DOHH2 (cell line): Measurements from ENCODE around the gene ZNF236.

Experiments
- H3F3A ChIP-seq: fragments of 200-600 bp; sonication (generic), shearing (Covaris generic); 2 replicates; pipeline ENCODE4 v1.6.0; 2016; ENCODE audit warnings: antibody characterized with exemption, mild to moderate bottlenecking; ENCODE audit not compliant: control insufficient read depth, insufficient read depth
- H3K27ac ChIP-seq: fragments of 200-600 bp; sonication (generic); 2 replicates; pipeline ENCODE4 v1.5.1; 2014; ENCODE audit warnings: low read depth, mild to moderate bottlenecking, low read length, moderate library complexity
- H3K27me3 ChIP-seq: fragments of 200-600 bp; sonication (generic); 2 replicates; pipeline ENCODE4 v1.6.1; 2014; ENCODE audit warnings: mild to moderate bottlenecking, low read length, mixed read lengths; ENCODE audit not compliant: control insufficient read depth
- H3K36me3 ChIP-seq: fragments of 200-600 bp; sonication (generic); 2 replicates; pipeline ENCODE4 v1.6.1; 2014; ENCODE audit warnings: mild to moderate bottlenecking, low read length, moderate library complexity, mixed read lengths; ENCODE audit not compliant: control insufficient read depth
- H3K4me1 ChIP-seq: fragments of 200-600 bp; sonication (generic); 2 replicates; pipeline ENCODE4 v1.6.1; 2014; ENCODE audit warnings: mild to moderate bottlenecking, low read length, mixed read lengths; ENCODE audit not compliant: control insufficient read depth
- H3K4me2 ChIP-seq: fragments of 200-600 bp; sonication (generic); 2 replicates; pipeline ENCODE4 v1.6.0; 2014; ENCODE audit warnings: mild to moderate bottlenecking, low read length, moderate library complexity
- H3K4me3 ChIP-seq: fragments of 200-600 bp; sonication (generic); 2 replicates; pipeline ENCODE4 v1.5.1; 2014; ENCODE audit warnings: mild to moderate bottlenecking, low read length, mixed read lengths
- H3K79me2 ChIP-seq: fragments of 200-600 bp; sonication (generic); 2 replicates; pipeline ENCODE4 v1.6.1; 2014; ENCODE audit warnings: mild to moderate bottlenecking, low read length, mixed read lengths; ENCODE audit not compliant: control insufficient read depth
- H3K9me2 ChIP-seq: fragments of 200-600 bp; sonication (generic); replicated peaks from 2 replicates; pipeline ENCODE4 v1.6.1; 2014; ENCODE audit warnings: mild to moderate bottlenecking, low read length, mixed read lengths; ENCODE audit not compliant: control insufficient read depth
- H3K9me3 ChIP-seq: fragments of 200-600 bp; sonication (generic); 2 replicates; pipeline ENCODE4 v1.6.1; 2014; ENCODE audit warnings: antibody characterized with exemption, low read length, mixed read lengths; ENCODE audit not compliant: control insufficient read depth, insufficient read depth
- H4K20me1 ChIP-seq: fragments of 200-600 bp; sonication (generic); 2 replicates; pipeline ENCODE4 v1.6.0; 2014; ENCODE audit warnings: low read depth, mild to moderate bottlenecking, antibody characterized with exemption, low read length, moderate library complexity; ENCODE audit not compliant: control insufficient read depth, insufficient read depth
- CTCF ChIP-seq: fragments of 200-600 bp; sonication (generic); IDR thresholded peaks from one replicate; pipeline ENCODE4 v1.5.1; 2014; ENCODE audit warnings: antibody characterized with exemption, mild to moderate bottlenecking, low read depth, low read length; ENCODE audit not compliant: poor library complexity, severe bottlenecking
- EZH2phosphoT487 ChIP-seq: fragments of 200-600 bp; sonication (generic); IDR thresholded peaks from 2 replicates; pipeline ENCODE4 v1.6.1; 2017; ENCODE audit warnings: borderline replicate concordance, mild to moderate bottlenecking, antibody characterized with exemption, low read length, moderate library complexity, mixed read lengths

Gene ZNF236

DNA sequence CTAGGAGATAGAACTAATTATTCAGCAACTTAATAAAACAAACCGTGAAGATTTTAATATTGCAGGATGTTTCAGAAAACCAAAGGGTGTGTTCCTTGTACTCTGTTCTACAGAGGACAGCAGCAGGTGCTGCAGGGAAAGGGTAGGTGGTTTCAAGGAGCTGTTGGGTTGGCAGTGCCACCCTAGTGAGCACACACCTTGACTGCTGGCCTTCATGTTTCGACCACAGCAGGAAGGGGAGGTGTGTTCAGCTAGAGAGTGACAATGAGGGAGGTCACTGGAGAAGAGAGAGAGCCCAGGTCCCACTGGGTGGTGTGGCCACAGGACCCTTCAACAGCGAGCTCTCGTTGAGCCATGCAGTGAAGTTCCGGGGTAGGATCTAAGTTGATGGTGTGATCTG is 98.6 kb downstream of the ZNF236 start:
- H3K36me3 ChIP-seq: peaks cover 76% of the 10 kb centered on the region
- TF ChIP-seq CTCF (no peak), EZH2phosphoT487 (no peak)
- H4K20me1 ChIP-seq: no peaks in the 10 kb centered on the region; the same call in 1 of the 2 replicates
- H3F3A ChIP-seq: no peaks in the 10 kb centered on the region
- no peaks in the 10 kb centered on the region for H3K9me3 ChIP-seq
- H3K4me3 ChIP-seq: no peak overlapping the region
- no peaks in the 10 kb centered on the region for H3K79me2 ChIP-seq
- peaks cover 9% of the 10 kb centered on the region for H3K4me1 ChIP-seq
- H3K9me2 ChIP-seq: no peaks in the 10 kb centered on the region
- no peak overlapping the region for H3K4me2 ChIP-seq
- no peaks in the 10 kb centered on the region for H3K27me3 ChIP-seq
- H3K27ac ChIP-seq: no peak overlapping the region

- Histone ChIP-seq H3F3A (no peaks in the 10 kb centered on the region), H3K4me2 (peak overlapping the region; percentile 36; the same call in 1 of the 2 replicates), H3K27ac (no peak overlapping the region), H3K36me3 (peaks cover 76% of the 10 kb centered on the region), H3K4me1 (peaks cover 9% of the 10 kb centered on the region), H3K4me3 (no peak overlapping the region), H3K27me3 (no peaks in the 10 kb centered on the region), H3K9me3 (no peaks in the 10 kb centered on the region), H3K79me2 (no peaks in the 10 kb centered on the region), H4K20me1 (no peaks in the 10 kb centered on the region; the same call in 1 of the 2 replicates), H3K9me2 (no peaks in the 10 kb centered on the region)
- no peak for TF ChIP-seq EZH2phosphoT487
- peak; percentile 84 for TF ChIP-seq CTCF
Observed at GRCh38 chr18:76922107-76922506, 99.8 kb downstream of the ZNF236 start.

DNA sequence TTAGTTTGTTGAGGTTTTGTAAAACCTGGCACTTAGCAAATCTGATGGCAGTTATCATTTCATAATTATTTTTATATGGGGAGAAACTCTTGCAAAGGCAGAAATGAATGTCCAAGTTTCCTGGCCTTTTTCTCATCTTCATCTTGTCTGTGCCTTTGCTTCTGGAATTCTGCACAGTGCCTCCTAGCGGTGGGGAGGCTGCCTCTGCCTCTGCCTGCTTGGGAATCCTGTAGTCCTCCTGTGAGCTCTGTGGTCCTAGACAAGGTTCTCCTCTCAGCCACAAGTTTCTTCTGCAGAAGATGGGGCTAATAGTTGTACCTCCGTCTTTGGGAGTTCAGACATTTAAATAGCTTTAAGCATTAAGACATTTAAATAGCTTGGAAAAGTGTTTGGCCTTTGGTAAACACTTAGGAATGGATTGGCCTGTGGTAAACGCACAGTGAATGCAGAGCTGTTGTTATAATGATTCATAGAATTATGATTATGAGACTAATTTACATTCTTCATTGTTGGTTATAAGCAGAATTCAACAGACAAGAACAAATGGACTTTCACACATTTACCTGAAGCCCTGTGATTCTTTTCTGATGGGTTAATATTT is 101.2 kb downstream of the ZNF236 start:
- Histone ChIP-seq H3K36me3 (peaks cover 76% of the 10 kb centered on the region), H3K27me3 (no peaks in the 10 kb centered on the region), H3K79me2 (no peaks in the 10 kb centered on the region), H3K4me2 (no peak overlapping the region), H3K4me3 (no peak overlapping the region), H3K4me1 (peaks cover 9% of the 10 kb centered on the region), H3K9me3 (no peaks in the 10 kb centered on the region), H3K9me2 (no peaks in the 10 kb centered on the region), H3K27ac (no peak overlapping the region), H4K20me1 (no peaks in the 10 kb centered on the region; the same call in 1 of the 2 replicates), H3F3A (no peaks in the 10 kb centered on the region)
- TF ChIP-seq CTCF: peak; percentile 63
- no peak for TF ChIP-seq EZH2phosphoT487
